ENCODE results near the gene ZNF664.

DNA sequence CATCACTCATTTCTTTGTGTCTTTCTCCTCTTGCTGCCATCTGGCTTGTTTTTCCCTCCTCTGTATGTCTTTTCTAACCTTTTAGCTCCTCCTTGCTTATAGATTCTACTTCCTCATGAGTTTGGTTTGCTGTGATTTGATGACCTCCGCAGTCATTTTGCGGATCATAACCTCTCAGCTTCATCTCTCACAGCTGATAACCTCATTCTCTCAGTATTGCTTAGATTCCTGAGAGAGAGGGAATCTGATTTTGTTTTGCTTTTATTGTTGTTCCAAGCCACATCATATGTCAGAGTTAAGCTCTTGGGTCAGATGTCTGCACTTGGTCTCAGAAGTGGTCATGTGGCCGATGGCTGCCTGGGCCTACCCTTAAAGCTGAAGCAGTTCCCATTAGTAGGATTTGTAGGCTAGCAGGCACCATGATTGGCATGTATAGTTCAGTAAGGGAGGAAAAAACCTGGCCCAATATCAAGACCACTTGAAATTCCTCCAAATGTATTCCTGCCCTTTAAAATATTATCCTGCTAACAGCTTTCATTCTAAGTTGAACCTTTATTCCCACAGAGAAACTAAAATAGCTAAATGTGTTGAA lies 13.5 kb downstream of the ZNF664 start:
- TF ChIP-seq, protein P1, sequence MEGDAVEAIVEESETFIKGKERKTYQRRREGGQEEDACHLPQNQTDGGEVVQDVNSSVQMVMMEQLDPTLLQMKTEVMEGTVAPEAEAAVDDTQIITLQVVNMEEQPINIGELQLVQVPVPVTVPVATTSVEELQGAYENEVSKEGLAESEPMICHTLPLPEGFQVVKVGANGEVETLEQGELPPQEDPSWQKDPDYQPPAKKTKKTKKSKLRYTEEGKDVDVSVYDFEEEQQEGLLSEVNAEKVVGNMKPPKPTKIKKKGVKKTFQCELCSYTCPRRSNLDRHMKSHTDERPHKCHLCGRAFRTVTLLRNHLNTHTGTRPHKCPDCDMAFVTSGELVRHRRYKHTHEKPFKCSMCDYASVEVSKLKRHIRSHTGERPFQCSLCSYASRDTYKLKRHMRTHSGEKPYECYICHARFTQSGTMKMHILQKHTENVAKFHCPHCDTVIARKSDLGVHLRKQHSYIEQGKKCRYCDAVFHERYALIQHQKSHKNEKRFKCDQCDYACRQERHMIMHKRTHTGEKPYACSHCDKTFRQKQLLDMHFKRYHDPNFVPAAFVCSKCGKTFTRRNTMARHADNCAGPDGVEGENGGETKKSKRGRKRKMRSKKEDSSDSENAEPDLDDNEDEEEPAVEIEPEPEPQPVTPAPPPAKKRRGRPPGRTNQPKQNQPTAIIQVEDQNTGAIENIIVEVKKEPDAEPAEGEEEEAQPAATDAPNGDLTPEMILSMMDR (IDR thresholded peaks at IDR 0.05) = no peak
- TF ChIP-seq ZFX (IDR thresholded peaks at IDR 0.05; ENCODE audit: borderline replicate concordance) = no peak

All from 22Rv1 (cell line).